DLD1 (cell line): ENCODE data around the gene USP4.
"Not testable (repeated sequence)": the region's sequence is repeated elsewhere in the genome, so short reads cannot be mapped to it uniquely, and the experiment has no call there.

Source experiments
- in situ Hi-C: cut with HindIII; loops from 2 replicates; pipeline ENCODE4 v1.10.0; 2017; ENCODE audit warnings: low sequenced_read_pairs

Gene USP4

GRCh38 chr3:49255718-49256511 is 83.9 kb downstream of the USP4 start:
- in situ Hi-C loops, result no loop called here

DNA sequence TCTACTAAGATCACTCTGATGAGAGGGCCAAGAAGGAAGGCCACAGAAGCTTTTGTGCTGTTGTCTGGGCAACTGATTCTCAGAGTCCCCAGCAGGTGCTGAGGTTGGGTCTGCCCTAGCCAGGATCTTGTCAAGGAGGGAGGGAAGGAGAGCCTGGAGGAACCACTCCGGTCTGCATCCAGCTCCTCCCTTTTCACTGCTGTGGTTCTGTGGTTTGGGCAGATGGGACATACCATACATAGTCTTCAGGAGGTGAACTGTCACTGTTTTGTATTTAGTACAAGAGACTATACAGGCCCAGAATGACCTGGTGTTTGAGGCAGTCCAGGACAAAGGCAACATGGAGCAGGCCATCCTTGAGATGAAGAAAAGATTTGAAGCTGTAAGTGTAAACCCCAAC is 84.7 kb downstream of the USP4 start:
- in situ Hi-C loops, result no loop called here

GRCh38 chr3:49253512-49253911 is 86.3 kb downstream of the USP4 start:
- in situ Hi-C loops, result no loop called here

DNA sequence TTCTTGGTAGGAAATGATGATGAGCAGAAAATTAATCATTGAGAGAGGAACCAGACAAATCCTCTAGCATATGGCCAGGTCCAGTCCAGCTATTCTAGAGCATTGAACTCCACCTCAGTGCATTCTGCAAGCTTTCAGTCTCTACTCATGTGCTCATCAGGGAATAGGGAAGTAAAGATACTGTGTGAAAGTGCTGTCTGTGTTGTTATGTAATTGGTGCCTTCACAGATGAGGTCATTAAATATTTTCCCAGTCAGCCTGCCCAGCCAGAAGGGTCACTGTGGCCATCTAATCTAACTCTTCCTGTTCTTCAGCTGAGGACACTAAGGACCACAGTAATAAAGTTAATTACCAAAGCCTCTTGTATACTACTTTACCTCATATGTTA is 91.0 kb downstream of the USP4 start:
- in situ Hi-C loops, result no loop called here

- in situ Hi-C loops, result no loop called here
These were observed 95.2 kb downstream of the USP4 start for GRCh38 chr3:49244581-49245205.

GRCh38 chr3:49240091-49240490 is 99.8 kb downstream of the USP4 start:
- in situ Hi-C loops, result not testable (repeated sequence)

DNA sequence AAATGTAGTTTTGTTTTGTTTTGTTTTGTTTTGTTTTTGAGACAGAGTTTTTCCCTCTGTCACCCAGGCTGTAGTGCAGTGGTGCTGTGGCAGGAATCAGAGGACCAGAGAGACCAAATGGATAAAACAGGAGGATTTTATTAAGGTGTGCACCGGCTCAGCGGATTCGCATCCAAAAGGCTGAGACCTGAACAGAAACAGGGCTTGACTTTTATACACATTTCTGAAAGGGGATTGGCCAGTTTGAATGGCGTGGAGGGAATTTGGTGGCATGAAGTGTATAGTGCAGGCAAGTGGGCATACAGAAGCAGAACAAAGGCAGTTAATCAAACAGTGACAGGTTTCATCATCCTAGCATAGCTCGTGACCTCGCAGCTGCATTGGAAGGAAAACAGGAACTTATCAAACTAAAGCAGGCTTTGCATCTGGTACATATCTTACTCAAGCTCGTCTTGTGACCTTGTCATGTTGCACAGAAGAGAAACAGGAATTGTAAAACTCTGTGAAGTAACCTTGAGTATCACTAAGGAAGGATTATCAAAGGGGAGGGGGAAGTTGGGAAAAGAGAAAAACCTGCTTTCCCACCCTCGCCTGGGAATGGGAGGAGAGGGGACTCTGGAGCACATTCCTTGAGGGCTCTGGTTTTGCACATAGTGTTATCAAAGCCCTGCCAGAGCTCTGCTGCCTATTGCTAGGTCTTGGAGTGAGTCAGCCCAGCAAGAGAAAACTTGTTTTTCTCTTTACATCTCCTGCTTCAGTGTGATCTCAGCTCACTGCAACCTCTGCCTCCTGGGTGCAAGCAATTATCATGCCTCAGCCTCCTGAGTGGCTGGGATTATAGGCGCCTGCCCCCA is 101.4 kb downstream of the USP4 start:
- in situ Hi-C loops, result no loop called here

DNA sequence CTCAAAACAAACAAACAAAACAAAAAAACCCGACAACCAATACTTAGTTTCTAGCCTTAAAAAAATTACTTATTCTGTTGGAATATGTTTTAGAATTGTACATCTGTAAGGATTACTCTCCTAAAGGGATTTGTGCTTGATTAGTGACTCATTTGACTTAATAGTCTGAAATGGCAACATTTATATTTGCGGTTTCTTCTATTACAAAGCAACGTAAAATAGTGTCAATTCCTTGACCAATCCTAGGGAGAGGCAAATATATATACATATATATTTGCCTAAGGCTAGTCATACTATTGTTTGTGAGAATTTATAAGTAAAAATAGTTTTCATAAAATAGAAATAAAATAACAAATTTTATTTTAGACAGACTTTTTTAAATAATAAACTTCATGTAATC is 102.5 kb downstream of the USP4 start:
- in situ Hi-C loops, result no loop called here

- in situ Hi-C loops, result no loop called here
These were observed 103.6 kb downstream of the USP4 start for GRCh38 chr3:49236226-49236625.

GRCh38 chr3:49228817-49229216 is 111.0 kb downstream of the USP4 start:
- in situ Hi-C loops, result not testable (repeated sequence)
